Measurements from ENCODE around the gene ITGA6.

GRCh38 chr2:172465417-172466334 is 38.3 kb downstream of the ITGA6 start:
- TF ChIP-seq CTCF (tag by site-specific recombination; IDR thresholded peaks at IDR 0.05) (peak; percentile 75; the same call in 1 of the 2 replicates), YY1 (tag by site-specific recombination; IDR thresholded peaks at IDR 0.05) (no peak), ELK4 (IDR thresholded peaks at IDR 0.05; ENCODE audit: borderline replicate concordance, low read depth, low read length) (no peak), HOXA7 (CRISPR knock-in tag; IDR thresholded peaks at IDR 0.05; ENCODE audit: borderline replicate concordance) (no peak)

Data from HEK293 (cell line).